Heart left ventricle (tissue), 16 donors: ENCODE data around the gene MLIP. TPM values are rescaled to one million over a fixed set of nuclear protein-coding genes. Genes with fewer than 3 reads are reported as not detected.
A peak's percentile ranks its signal among the peaks of the same experiment; 100 is the strongest.

ENCODE experiments used
- ATAC-seq, 4 donors: fragments of 200-7000 bp; cut with Tn5 transposase; one replicate each; pipeline ENCODE4 v1.9.1; 2020 to 2022; ENCODE audit warnings: moderate library complexity in 4 of 4, mild to moderate bottlenecking in 3 of 4, moderate number of reproducible peaks in 1 of 4
- DNase-seq, 5 donors: peaks; one replicate each; pipeline ENCODE4 v3.0.0-alpha.2; 2020
- H3K27ac ChIP-seq, 12 donors: fragments of 200-600 bp; sonication (generic) in 4 of 12; one replicate each; pipeline versions ENCODE4 v1.5.0 to v1.8.0; 2016 to 2022; ENCODE audit warnings: mild to moderate bottlenecking in 2 of 12
- H3K27me3 ChIP-seq, 9 donors: fragments of 200-600 bp; sonication (generic) in 2 of 9; one replicate each; pipeline versions ENCODE4 v1.5.1 to v1.8.0; 2016 to 2022; ENCODE audit warnings: mild to moderate bottlenecking in 3 of 9
- H3K36me3 ChIP-seq, 9 donors: fragments of 200-600 bp; sonication (generic) in 2 of 9; one replicate each; pipeline versions ENCODE4 v1.5.0 to v1.8.0; 2018 to 2022; ENCODE audit warnings: mild to moderate bottlenecking in 2 of 9
- H3K4me1 ChIP-seq, 12 donors: fragments of 200-600 bp; sonication (generic) in 4 of 12; one replicate each; pipeline versions ENCODE4 v1.5.0 to v1.8.0; 2016 to 2022; ENCODE audit warnings: mild to moderate bottlenecking in 3 of 12
- H3K4me3 ChIP-seq, 12 donors: fragments of 200-600 bp; sonication (generic) in 4 of 12; one replicate each; pipeline versions ENCODE4 v1.5.0 to v1.8.0; 2017 to 2022; ENCODE audit warnings: mild to moderate bottlenecking in 9 of 12, moderate library complexity in 4 of 12
- H3K9me3 ChIP-seq, 12 donors: fragments of 200-600 bp; sonication (generic) in 4 of 12; one replicate each; pipeline versions ENCODE4 v1.5.0 to v1.8.0; 2016 to 2022; ENCODE audit warnings: mild to moderate bottlenecking in 1 of 12
- CTCF ChIP-seq, 12 donors: fragments of 200-600 bp; sonication (generic) in 4 of 12; IDR thresholded peaks; one replicate each; pipeline versions ENCODE4 v1.5.0 to v1.8.0; 2018 to 2022; ENCODE audit warnings: antibody characterized with exemption in 12 of 12, mild to moderate bottlenecking in 5 of 12
- POLR2A ChIP-seq, 2 donors: fragments of 450-650 bp; IDR thresholded peaks; one replicate each; pipeline ENCODE4 v1.6.1; 2017; ENCODE audit warnings: antibody characterized with exemption in 2 of 2, mild to moderate bottlenecking in 2 of 2, moderate library complexity in 2 of 2
- WGBS, 4 donors: extraction: QIAGEN DNeasy Blood & Tissue Kit in 2 of 4; methylation state at CpG; one replicate each; pipeline versions ENCODE4 v1.1.5 to v1.1.7; 2013 to 2018; 5-methylcytosine and 5-hydroxymethylcytosine counted together
- intact Hi-C, 10 donors: fragments of 100-400 bp; cut with DNase I; formaldehyde crosslinking; loops; one replicate each; pipeline versions ENCODE4 v1.11.1 to v1.14.2; 2022
- polyA plus RNA-seq, 2 donors: library from polyadenylated mRNA; stranded (reverse); fragments of 200-250 nt; gene quantifications; one replicate each; pipeline ENCODE4 v1.2.3, GENCODE V29; 2013
- total RNA-seq, 9 donors: library from RNA; depleted of rRNA in 2 of 9; stranded (reverse); fragments of >200 nt in 2 of 9; fragmentation: NEBNext Ultra II Directional in 3 of 9; extraction: Animal tissue kit (Norgen Biotek cat#: 25700) in 3 of 9; gene quantifications; one replicate each; pipeline versions ENCODE4 v1.1.0 to v1.2.4, GENCODE V29; 2016 to 2023
- donor health status: ischemic (EF 13 %, LVEDD 7.1; RV severe dilation, severe dysfunction).
- donor health status: healthy with polysubstance abuse.
- donor health status: DM: no; HTN: yes; CAD: no.
- donor health status: DM: no; HTN: no; CAD: no.
- donor health status: ischemic (EF 25% LVEDD 6.9; RV normal size, moderate dysfunction).
- donor health status: ischemic (EF 25% LVEDD 5.7; RV mildly dilated, moderate dysfunction).
- donor health status: healthy.
- donor health status: DM: yes; HTN: yes; CAD: no.
- donor health status: ischemic (EF 35%, LVEDD 5.7; RV mildly dilated, moderate dysfunction).
- donor health status: nonischemic (EF 11% LVEDD 7.7; RV severe dilation, severe dysfunction).
- donor health status: DM: yes; HTN: yes; CAD: no.
- donor health status: PGD.
- donor health status: ischemic (EF 29% LVEDD 5.4; RV normal size, mild dysfunction).
- donor health status: nonischemic (EF 23%, LVEDD 6.1; RV moderate dilation, normal function).

MLIP gene
- total and polyA plus RNA-seq, 11 donors: 130 to 522 (median 360) TPM

DNA sequence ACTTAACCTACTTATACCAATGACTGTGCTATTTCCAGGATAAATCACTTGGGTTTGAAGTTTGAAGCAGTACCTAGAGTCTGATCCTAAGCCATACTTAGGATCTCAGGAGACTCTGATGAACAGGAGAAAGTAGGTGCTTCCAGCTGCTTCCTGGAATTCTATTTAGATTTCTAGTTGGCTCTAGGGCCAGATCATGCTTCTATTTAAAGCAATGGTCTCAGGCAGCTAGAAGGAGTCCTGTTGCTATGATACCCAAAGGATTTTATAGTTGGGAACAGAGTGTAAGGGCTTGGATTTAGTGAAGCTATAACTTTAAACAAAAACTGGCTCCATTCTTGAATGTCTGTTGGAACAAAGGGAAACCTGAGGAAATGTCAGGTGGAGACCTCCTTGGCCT is 144.6 kb downstream of the MLIP start:
- TF ChIP-seq POLR2A (IDR thresholded peaks at IDR 0.05): no peak
- TF ChIP-seq CTCF (IDR thresholded peaks at IDR 0.05): no peak
- no peak for DNase-seq
- no peak overlapping the region for H3K4me3 ChIP-seq
- peaks cover 0 to 8% (median 0%) of the 10 kb centered on the region in 9 donors for H3K36me3 ChIP-seq
- intact Hi-C loops: no loop called here
- no peaks in the 10 kb centered on the region for H3K27me3 ChIP-seq
- H3K9me3 ChIP-seq: no peaks in the 10 kb centered on the region
- peak overlapping the region; percentile 1 to 87 (median 70) for H3K27ac ChIP-seq
- ATAC-seq: peak; percentile 91 to 95 (median 92)
- peaks cover 0 to 34% (median 12%) of the 10 kb centered on the region in 12 donors for H3K4me1 ChIP-seq

- Histone ChIP-seq H3K4me3 (no peak overlapping the region), H3K4me1 (peaks cover 0 to 40% (median 11%) of the 10 kb centered on the region in 12 donors), H3K9me3 (no peaks in the 10 kb centered on the region), H3K36me3 (peaks cover 0 to 20% (median 0%) of the 10 kb centered on the region in 9 donors), H3K27me3 (no peaks in the 10 kb centered on the region), H3K27ac (no peak overlapping the region)
- TF ChIP-seq POLR2A (IDR thresholded peaks at IDR 0.05) (no peak), CTCF (IDR thresholded peaks at IDR 0.05) (no peak)
- intact Hi-C loops: loop anchor here in 6 of 10 donors (5.0 to 10.0 kb wide), 2 partner anchors 273 to 275 kb away; no protein-coding TSS in a partner anchor
- ATAC-seq (no peak), DNase-seq (no peak)
These were observed 148.8 kb downstream of the MLIP start for GRCh38 chr6:54260025-54260424.

DNA sequence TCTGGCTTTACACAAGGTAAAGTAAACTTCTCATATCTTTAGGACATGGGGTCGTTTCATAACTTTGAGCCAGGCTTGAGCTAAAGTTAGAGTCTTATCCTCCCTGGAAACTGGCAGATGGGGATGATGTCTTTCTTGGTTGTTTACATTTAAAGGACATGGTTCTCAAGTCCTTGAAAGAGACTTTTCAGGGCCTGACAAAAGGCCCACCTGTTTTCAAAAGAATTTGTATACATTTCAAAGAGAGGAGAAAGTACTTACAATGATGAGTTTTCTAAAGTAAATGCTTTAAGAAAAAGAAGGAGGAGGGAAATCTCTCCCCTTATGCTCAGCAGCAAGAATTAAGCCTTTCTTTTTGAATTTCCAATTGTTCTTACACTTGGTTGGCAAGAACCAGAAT is 151.3 kb downstream of the MLIP start:
- ATAC-seq (no peak), DNase-seq (no peak)
- Histone ChIP-seq H3K36me3 (peaks cover 0 to 20% (median 0%) of the 10 kb centered on the region in 9 donors), H3K9me3 (no peaks in the 10 kb centered on the region), H3K27ac (no peak overlapping the region), H3K4me3 (no peak overlapping the region), H3K4me1 (peaks cover 0 to 22% (median 0%) of the 10 kb centered on the region in 12 donors), H3K27me3 (no peaks in the 10 kb centered on the region)
- no peak for TF ChIP-seq POLR2A (IDR thresholded peaks at IDR 0.05)
- TF ChIP-seq CTCF (IDR thresholded peaks at IDR 0.05): no peak
- 25 to 50% (median 29%) methylated on average over 1 of the region's 1 CpG for WGBS, 4 donors
- intact Hi-C loops: loop anchor here in 6 of 10 donors (5.0 to 10.0 kb wide), 2 partner anchors 275 to 278 kb away; no protein-coding TSS in a partner anchor

DNA sequence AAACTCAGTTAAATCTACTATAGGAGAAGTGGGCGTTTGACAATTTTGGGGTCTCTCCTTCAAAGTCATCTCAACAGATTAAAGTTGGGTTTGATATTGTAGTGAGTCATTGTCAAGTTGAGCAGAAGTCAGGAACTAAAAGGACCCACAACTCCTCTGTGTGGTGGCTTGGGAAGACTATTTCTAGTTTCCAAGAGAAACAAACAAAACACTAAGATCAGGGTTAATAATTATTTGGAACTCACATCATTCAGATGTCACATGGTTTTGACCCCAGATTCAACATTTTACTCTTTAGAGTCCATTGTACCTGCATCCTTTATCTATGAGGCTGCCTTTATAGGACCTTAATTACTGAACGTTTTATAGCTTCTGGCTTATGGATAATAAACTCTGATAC is 151.7 kb downstream of the MLIP start:
- no peak for DNase-seq
- H3K9me3 ChIP-seq: no peaks in the 10 kb centered on the region
- intact Hi-C loops: loop anchor here in 6 of 10 donors (5.0 to 10.0 kb wide), 2 partner anchors 276 to 278 kb away; no protein-coding TSS in a partner anchor
- no peak for ATAC-seq
- no peak overlapping the region for H3K4me3 ChIP-seq
- H3K27me3 ChIP-seq: no peaks in the 10 kb centered on the region
- TF ChIP-seq CTCF (IDR thresholded peaks at IDR 0.05) (no peak), POLR2A (IDR thresholded peaks at IDR 0.05) (no peak)
- WGBS, 4 donors: 52 to 69% (median 59%) methylated on average over 2 of the region's 2 CpGs
- peaks cover 0 to 19% (median 0%) of the 10 kb centered on the region in 12 donors for H3K4me1 ChIP-seq
- peaks cover 0 to 18% (median 0%) of the 10 kb centered on the region in 9 donors for H3K36me3 ChIP-seq
- no peak overlapping the region for H3K27ac ChIP-seq
